ENCODE results near the gene NUDT7.

DNA sequence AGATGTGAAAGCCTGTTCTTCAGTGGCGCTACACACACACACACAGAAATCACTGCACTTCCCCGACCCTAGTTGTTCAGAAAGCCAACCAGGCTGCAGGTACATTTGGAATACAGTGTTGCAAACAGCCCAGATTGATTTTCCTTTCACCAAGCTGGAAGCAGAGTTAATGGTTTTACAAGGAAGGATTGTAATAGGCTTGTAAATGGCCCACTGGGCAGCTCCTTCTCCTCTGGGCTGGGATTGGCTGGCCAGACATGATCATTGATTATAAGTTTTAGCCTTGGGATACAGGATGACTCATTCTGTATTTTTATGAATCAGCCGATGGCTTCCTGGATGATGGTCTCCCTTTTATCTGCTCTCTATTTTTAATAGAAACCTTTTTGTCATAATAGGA is 68.6 kb downstream of the NUDT7 start:
- TF ChIP-seq, protein P1, sequence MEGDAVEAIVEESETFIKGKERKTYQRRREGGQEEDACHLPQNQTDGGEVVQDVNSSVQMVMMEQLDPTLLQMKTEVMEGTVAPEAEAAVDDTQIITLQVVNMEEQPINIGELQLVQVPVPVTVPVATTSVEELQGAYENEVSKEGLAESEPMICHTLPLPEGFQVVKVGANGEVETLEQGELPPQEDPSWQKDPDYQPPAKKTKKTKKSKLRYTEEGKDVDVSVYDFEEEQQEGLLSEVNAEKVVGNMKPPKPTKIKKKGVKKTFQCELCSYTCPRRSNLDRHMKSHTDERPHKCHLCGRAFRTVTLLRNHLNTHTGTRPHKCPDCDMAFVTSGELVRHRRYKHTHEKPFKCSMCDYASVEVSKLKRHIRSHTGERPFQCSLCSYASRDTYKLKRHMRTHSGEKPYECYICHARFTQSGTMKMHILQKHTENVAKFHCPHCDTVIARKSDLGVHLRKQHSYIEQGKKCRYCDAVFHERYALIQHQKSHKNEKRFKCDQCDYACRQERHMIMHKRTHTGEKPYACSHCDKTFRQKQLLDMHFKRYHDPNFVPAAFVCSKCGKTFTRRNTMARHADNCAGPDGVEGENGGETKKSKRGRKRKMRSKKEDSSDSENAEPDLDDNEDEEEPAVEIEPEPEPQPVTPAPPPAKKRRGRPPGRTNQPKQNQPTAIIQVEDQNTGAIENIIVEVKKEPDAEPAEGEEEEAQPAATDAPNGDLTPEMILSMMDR (IDR thresholded peaks at IDR 0.05; ENCODE audit: insufficient read depth, low read length), result no peak
- TF ChIP-seq, protein P2, sequence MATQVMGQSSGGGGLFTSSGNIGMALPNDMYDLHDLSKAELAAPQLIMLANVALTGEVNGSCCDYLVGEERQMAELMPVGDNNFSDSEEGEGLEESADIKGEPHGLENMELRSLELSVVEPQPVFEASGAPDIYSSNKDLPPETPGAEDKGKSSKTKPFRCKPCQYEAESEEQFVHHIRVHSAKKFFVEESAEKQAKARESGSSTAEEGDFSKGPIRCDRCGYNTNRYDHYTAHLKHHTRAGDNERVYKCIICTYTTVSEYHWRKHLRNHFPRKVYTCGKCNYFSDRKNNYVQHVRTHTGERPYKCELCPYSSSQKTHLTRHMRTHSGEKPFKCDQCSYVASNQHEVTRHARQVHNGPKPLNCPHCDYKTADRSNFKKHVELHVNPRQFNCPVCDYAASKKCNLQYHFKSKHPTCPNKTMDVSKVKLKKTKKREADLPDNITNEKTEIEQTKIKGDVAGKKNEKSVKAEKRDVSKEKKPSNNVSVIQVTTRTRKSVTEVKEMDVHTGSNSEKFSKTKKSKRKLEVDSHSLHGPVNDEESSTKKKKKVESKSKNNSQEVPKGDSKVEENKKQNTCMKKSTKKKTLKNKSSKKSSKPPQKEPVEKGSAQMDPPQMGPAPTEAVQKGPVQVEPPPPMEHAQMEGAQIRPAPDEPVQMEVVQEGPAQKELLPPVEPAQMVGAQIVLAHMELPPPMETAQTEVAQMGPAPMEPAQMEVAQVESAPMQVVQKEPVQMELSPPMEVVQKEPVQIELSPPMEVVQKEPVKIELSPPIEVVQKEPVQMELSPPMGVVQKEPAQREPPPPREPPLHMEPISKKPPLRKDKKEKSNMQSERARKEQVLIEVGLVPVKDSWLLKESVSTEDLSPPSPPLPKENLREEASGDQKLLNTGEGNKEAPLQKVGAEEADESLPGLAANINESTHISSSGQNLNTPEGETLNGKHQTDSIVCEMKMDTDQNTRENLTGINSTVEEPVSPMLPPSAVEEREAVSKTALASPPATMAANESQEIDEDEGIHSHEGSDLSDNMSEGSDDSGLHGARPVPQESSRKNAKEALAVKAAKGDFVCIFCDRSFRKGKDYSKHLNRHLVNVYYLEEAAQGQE (IDR thresholded peaks at IDR 0.05; ENCODE audit: insufficient replicate concordance, low read depth), result no peak
- TF ChIP-seq POLR2AphosphoS5 (IDR thresholded peaks at IDR 0.05; ENCODE audit: low read depth) (no peak), GABPA (IDR thresholded peaks at IDR 0.05; ENCODE audit: low read depth) (no peak)
